Measurements from ENCODE around the gene SKA1.
"Not testable (repeated sequence)": the region's sequence is repeated elsewhere in the genome, so short reads cannot be mapped to it uniquely, and the experiment has no call there.

Gene SKA1

DNA sequence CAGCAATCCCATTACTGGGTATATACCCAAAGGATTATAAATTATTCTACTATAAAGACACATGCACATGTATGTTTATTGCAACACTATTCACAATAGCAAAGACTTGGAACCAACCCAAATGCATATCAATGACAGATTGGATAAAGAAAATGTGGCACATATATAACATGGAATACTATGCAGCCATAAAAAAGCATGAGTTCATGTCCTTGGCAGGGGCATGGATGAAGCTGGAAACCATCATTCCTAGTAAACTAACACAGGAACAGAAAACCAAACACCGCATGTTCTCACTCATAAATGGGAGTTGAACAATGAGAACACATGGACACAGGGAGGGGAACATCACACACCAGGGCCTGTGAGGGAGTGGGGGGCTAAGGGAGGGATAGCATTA is 61.9 kb downstream of the SKA1 start:
- not testable (repeated sequence) for H3K36me3 ChIP-seq (ENCODE audit: control insufficient read depth, insufficient read depth, low read length, severe bottlenecking); H3K4me3 ChIP-seq (ENCODE audit: low read length); DNase-seq (ENCODE audit: low read depth); H3K4me1 ChIP-seq (ENCODE audit: control insufficient read depth, insufficient read depth, low read length); H3K27me3 ChIP-seq (replicated peaks; ENCODE audit: control insufficient read depth, insufficient read depth, low read length); H3K9ac ChIP-seq (ENCODE audit: low read length); H3K9me3 ChIP-seq (ENCODE audit: control insufficient read depth, low read length)

DNA sequence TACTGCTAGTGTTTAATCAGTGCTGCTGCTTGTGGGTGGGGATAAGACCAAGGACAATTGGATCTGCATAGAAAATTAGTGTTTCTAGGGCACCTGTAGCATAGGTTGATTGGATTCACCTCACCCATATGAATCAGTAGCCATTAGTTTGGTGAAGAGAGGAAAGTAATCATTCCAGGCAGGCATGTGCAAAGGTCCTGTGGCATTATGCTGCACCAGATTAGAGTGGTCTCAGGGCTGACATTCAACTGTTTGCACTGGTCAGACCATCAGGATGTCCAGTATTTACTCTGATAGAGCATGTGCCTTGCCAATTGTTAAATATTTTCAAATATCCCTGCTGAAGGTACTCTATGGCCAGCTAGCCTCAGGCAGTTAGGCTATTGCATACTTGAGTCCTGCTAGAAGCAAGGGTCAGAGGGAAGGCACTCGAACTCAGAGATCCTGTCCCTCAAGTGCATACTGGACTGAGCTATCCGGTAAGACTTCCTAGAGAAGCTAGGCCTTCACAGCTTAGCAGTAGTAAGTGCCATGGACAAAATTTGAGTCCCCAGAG is 64.7 kb downstream of the SKA1 start:
- H3K36me3 ChIP-seq (ENCODE audit: control insufficient read depth, insufficient read depth, low read length, severe bottlenecking), result no peaks in the 10 kb centered on the region
- DNase-seq (ENCODE audit: low read depth), result no peak
- no peak overlapping the region for H3K9ac ChIP-seq (ENCODE audit: low read length)
- no peaks in the 10 kb centered on the region for H3K4me1 ChIP-seq (ENCODE audit: control insufficient read depth, insufficient read depth, low read length)
- peaks cover 7% of the 10 kb centered on the region for H3K9me3 ChIP-seq (ENCODE audit: control insufficient read depth, low read length)
- H3K27me3 ChIP-seq (replicated peaks; ENCODE audit: control insufficient read depth, insufficient read depth, low read length), result peaks cover 1% of the 10 kb centered on the region
- no peak overlapping the region for H3K4me3 ChIP-seq (ENCODE audit: low read length)

DNA sequence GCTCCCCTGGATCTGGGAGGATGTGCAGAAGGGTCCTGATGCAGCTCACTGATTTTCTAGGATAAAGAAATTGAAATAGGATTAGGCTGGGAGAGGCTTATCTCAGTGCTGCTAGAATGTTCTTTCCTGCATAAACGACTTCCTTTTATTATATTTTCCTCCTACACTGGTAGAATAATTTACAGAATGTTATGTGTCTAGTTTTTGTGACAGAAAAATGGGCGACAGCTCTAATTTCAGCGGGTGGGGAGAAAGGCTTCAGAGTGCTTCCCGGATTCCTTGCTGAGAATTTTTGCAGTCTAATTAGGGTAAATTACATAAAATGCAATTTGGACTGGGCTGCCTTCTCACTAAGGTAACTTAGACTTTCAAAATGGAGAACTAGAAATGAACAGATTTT is 66.2 kb downstream of the SKA1 start:
- H3K4me3 ChIP-seq (ENCODE audit: low read length), result no peak overlapping the region
- no peaks in the 10 kb centered on the region for H3K36me3 ChIP-seq (ENCODE audit: control insufficient read depth, insufficient read depth, low read length, severe bottlenecking)
- DNase-seq (ENCODE audit: low read depth), result no peak
- H3K4me1 ChIP-seq (ENCODE audit: control insufficient read depth, insufficient read depth, low read length), result no peaks in the 10 kb centered on the region
- H3K27me3 ChIP-seq (replicated peaks; ENCODE audit: control insufficient read depth, insufficient read depth, low read length), result no peaks in the 10 kb centered on the region
- H3K9me3 ChIP-seq (ENCODE audit: control insufficient read depth, low read length), result peaks cover 7% of the 10 kb centered on the region
- H3K9ac ChIP-seq (ENCODE audit: low read length), result no peak overlapping the region

DNA sequence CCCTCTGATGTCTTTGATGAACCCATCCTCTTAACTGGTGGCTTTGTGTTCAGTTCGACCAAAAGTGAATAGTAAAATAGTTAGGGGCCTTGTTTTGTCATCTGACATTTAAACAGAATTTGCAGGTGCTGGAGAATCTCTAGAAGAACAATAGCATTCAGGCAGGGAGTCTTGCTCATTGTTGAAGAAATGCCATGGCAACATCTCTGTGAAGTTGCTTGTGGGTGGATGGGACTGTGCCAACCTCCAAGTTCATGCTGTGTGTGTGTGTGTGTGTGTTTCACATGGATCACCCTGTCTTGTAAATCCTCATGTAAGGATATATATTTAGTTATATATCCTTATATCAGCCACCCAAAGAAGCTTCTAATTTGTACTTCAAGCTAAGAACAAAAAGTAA is 66.7 kb downstream of the SKA1 start:
- H3K9ac ChIP-seq (ENCODE audit: low read length), result no peak overlapping the region
- no peak for DNase-seq (ENCODE audit: low read depth)
- H3K9me3 ChIP-seq (ENCODE audit: control insufficient read depth, low read length), result peaks cover 7% of the 10 kb centered on the region
- no peak overlapping the region for H3K4me3 ChIP-seq (ENCODE audit: low read length)
- no peaks in the 10 kb centered on the region for H3K27me3 ChIP-seq (replicated peaks; ENCODE audit: control insufficient read depth, insufficient read depth, low read length)
- H3K4me1 ChIP-seq (ENCODE audit: control insufficient read depth, insufficient read depth, low read length), result no peaks in the 10 kb centered on the region
- no peaks in the 10 kb centered on the region for H3K36me3 ChIP-seq (ENCODE audit: control insufficient read depth, insufficient read depth, low read length, severe bottlenecking)
